ENCODE measurements around the gene NXPH2.

The NXPH2 gene

GRCh38 chr2:138779781-138780445, at the start of gene NXPH2:
NXPH2 (minus strand) TSS chr2:138780390; CDS start chr2:138780241, 149 bp downstream.
- peaks cover 12% of the 10 kb centered on the region for H3K27me3 ChIP-seq (ENCODE audit: control insufficient read depth, insufficient read depth, low read length)
- peak within 1 kb of the TSS; percentile 49 for H3K4me3 ChIP-seq (ENCODE audit: low read length)
- H3K36me3 ChIP-seq (ENCODE audit: control insufficient read depth, insufficient read depth, low read length), result no peaks in the 10 kb centered on the region
- H3K4me1 ChIP-seq (ENCODE audit: control insufficient read depth, insufficient read depth, low read length), result no peaks in the 10 kb centered on the region
- no peak within 1 kb of the TSS for H3K27ac ChIP-seq (ENCODE audit: low read depth, low read length)
- no peak within 1 kb of the TSS for H3K9ac ChIP-seq (ENCODE audit: low read length)

- Histone ChIP-seq H3K36me3 (ENCODE audit: control insufficient read depth, insufficient read depth, low read length) (no peaks in the 10 kb centered on the region), H3K9ac (ENCODE audit: low read length) (no peak overlapping the region), H3K4me1 (ENCODE audit: control insufficient read depth, insufficient read depth, low read length) (no peaks in the 10 kb centered on the region), H3K4me3 (ENCODE audit: low read length) (no peak overlapping the region), H3K27ac (ENCODE audit: low read depth, low read length) (no peak overlapping the region), H3K27me3 (ENCODE audit: control insufficient read depth, insufficient read depth, low read length) (no peaks in the 10 kb centered on the region)
Measured at GRCh38 chr2:138829326-138829919, 49.2 kb upstream of the NXPH2 start.

GRCh38 chr2:138827426-138828054, 47.4 kb upstream of the NXPH2 start:
- no peak overlapping the region for H3K4me3 ChIP-seq (ENCODE audit: low read length)
- H3K27ac ChIP-seq (ENCODE audit: low read depth, low read length), result no peak overlapping the region
- H3K9ac ChIP-seq (ENCODE audit: low read length), result no peak overlapping the region
- no peaks in the 10 kb centered on the region for H3K4me1 ChIP-seq (ENCODE audit: control insufficient read depth, insufficient read depth, low read length)
- no peaks in the 10 kb centered on the region for H3K27me3 ChIP-seq (ENCODE audit: control insufficient read depth, insufficient read depth, low read length)
- H3K36me3 ChIP-seq (ENCODE audit: control insufficient read depth, insufficient read depth, low read length), result no peaks in the 10 kb centered on the region

- H3K27me3 ChIP-seq (ENCODE audit: control insufficient read depth, insufficient read depth, low read length), result no peaks in the 10 kb centered on the region
- no peak overlapping the region for H3K9ac ChIP-seq (ENCODE audit: low read length)
- H3K4me3 ChIP-seq (ENCODE audit: low read length), result no peak overlapping the region
- no peaks in the 10 kb centered on the region for H3K36me3 ChIP-seq (ENCODE audit: control insufficient read depth, insufficient read depth, low read length)
- no peaks in the 10 kb centered on the region for H3K4me1 ChIP-seq (ENCODE audit: control insufficient read depth, insufficient read depth, low read length)
- no peak overlapping the region for H3K27ac ChIP-seq (ENCODE audit: low read depth, low read length)
Measured at GRCh38 chr2:138823666-138824065, 43.5 kb upstream of the NXPH2 start.

DNA sequence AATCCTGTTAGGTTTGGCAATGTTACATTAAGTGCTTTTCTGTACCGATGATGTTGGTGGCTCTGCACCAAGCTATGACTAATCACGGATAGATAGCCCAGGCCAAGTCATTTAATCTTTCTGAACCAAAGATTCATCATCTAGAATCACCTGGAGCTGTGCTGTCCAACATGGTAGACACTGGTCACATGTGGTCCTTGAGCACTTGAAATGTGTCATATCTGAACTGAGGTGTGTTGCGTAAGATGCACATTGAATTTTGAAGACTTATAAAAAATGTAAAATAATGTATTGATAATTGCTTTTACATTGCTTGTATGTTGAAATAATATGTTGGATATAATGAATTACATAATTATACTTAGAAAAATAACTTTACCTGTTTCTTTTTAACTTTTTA, 39.8 kb upstream of the NXPH2 start:
- Histone ChIP-seq H3K36me3 (ENCODE audit: control insufficient read depth, insufficient read depth, low read length) (no peaks in the 10 kb centered on the region), H3K4me3 (ENCODE audit: low read length) (no peak overlapping the region), H3K27ac (ENCODE audit: low read depth, low read length) (no peak overlapping the region), H3K27me3 (ENCODE audit: control insufficient read depth, insufficient read depth, low read length) (no peaks in the 10 kb centered on the region), H3K4me1 (ENCODE audit: control insufficient read depth, insufficient read depth, low read length) (no peaks in the 10 kb centered on the region), H3K9ac (ENCODE audit: low read length) (no peak overlapping the region)

GRCh38 chr2:138818556-138818955, 38.4 kb upstream of the NXPH2 start:
- Histone ChIP-seq H3K27me3 (ENCODE audit: control insufficient read depth, insufficient read depth, low read length) (no peaks in the 10 kb centered on the region), H3K27ac (ENCODE audit: low read depth, low read length) (no peak overlapping the region), H3K36me3 (ENCODE audit: control insufficient read depth, insufficient read depth, low read length) (no peaks in the 10 kb centered on the region), H3K9ac (ENCODE audit: low read length) (no peak overlapping the region), H3K4me3 (ENCODE audit: low read length) (no peak overlapping the region), H3K4me1 (ENCODE audit: control insufficient read depth, insufficient read depth, low read length) (no peaks in the 10 kb centered on the region)

- H3K27me3 ChIP-seq (ENCODE audit: control insufficient read depth, insufficient read depth, low read length), result no peaks in the 10 kb centered on the region
- no peak overlapping the region for H3K27ac ChIP-seq (ENCODE audit: low read depth, low read length)
- no peak overlapping the region for H3K4me3 ChIP-seq (ENCODE audit: low read length)
- H3K4me1 ChIP-seq (ENCODE audit: control insufficient read depth, insufficient read depth, low read length), result no peaks in the 10 kb centered on the region
- no peak overlapping the region for H3K9ac ChIP-seq (ENCODE audit: low read length)
- H3K36me3 ChIP-seq (ENCODE audit: control insufficient read depth, insufficient read depth, low read length), result no peaks in the 10 kb centered on the region
Measured at GRCh38 chr2:138814123-138814898, 34.1 kb upstream of the NXPH2 start.

DNA sequence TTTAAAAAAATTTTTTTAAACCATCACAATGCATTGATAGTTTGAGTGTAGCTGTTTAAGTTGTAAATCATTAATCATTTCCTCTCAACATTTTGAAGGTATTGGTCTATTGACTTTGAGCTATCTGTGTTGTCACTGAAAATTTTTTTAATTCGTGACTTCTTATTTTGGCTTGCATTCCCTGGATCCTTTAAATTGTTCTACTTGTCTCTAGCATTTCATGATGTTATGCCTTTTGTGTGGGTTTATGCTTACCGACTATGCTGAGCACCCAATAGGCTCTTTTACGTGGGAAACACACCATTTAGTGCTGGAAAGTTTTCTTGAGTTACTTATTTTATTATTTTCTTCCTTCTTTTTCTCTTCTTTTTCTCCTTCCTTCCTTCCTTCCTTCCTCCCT, 31.2 kb upstream of the NXPH2 start:
- H3K9ac ChIP-seq (ENCODE audit: low read length), result no peak overlapping the region
- no peak overlapping the region for H3K27ac ChIP-seq (ENCODE audit: low read depth, low read length)
- no peaks in the 10 kb centered on the region for H3K36me3 ChIP-seq (ENCODE audit: control insufficient read depth, insufficient read depth, low read length)
- H3K27me3 ChIP-seq (ENCODE audit: control insufficient read depth, insufficient read depth, low read length), result no peaks in the 10 kb centered on the region
- no peak overlapping the region for H3K4me3 ChIP-seq (ENCODE audit: low read length)
- no peaks in the 10 kb centered on the region for H3K4me1 ChIP-seq (ENCODE audit: control insufficient read depth, insufficient read depth, low read length)

- H3K9ac ChIP-seq (ENCODE audit: low read length), result no peak overlapping the region
- H3K4me3 ChIP-seq (ENCODE audit: low read length), result no peak overlapping the region
- H3K36me3 ChIP-seq (ENCODE audit: control insufficient read depth, insufficient read depth, low read length), result no peaks in the 10 kb centered on the region
- no peaks in the 10 kb centered on the region for H3K27me3 ChIP-seq (ENCODE audit: control insufficient read depth, insufficient read depth, low read length)
- no peak overlapping the region for H3K27ac ChIP-seq (ENCODE audit: low read depth, low read length)
- H3K4me1 ChIP-seq (ENCODE audit: control insufficient read depth, insufficient read depth, low read length), result no peaks in the 10 kb centered on the region
Measured at GRCh38 chr2:138794724-138795123, 14.5 kb upstream of the NXPH2 start.

- H3K4me1 ChIP-seq (ENCODE audit: control insufficient read depth, insufficient read depth, low read length), result no peaks in the 10 kb centered on the region
- H3K9ac ChIP-seq (ENCODE audit: low read length), result no peak overlapping the region
- H3K27me3 ChIP-seq (ENCODE audit: control insufficient read depth, insufficient read depth, low read length), result no peaks in the 10 kb centered on the region
- H3K4me3 ChIP-seq (ENCODE audit: low read length), result no peak overlapping the region
- H3K36me3 ChIP-seq (ENCODE audit: control insufficient read depth, insufficient read depth, low read length), result no peaks in the 10 kb centered on the region
- no peak overlapping the region for H3K27ac ChIP-seq (ENCODE audit: low read depth, low read length)
Measured at GRCh38 chr2:138787053-138787666, 7.0 kb upstream of the NXPH2 start.

GRCh38 chr2:138782383-138782782, 2.2 kb upstream of the NXPH2 start:
- H3K9ac ChIP-seq (ENCODE audit: low read length), result no peak overlapping the region
- H3K4me1 ChIP-seq (ENCODE audit: control insufficient read depth, insufficient read depth, low read length), result no peaks in the 10 kb centered on the region
- H3K27me3 ChIP-seq (ENCODE audit: control insufficient read depth, insufficient read depth, low read length), result peaks cover 12% of the 10 kb centered on the region
- no peak overlapping the region for H3K27ac ChIP-seq (ENCODE audit: low read depth, low read length)
- H3K36me3 ChIP-seq (ENCODE audit: control insufficient read depth, insufficient read depth, low read length), result no peaks in the 10 kb centered on the region
- H3K4me3 ChIP-seq (ENCODE audit: low read length), result no peak overlapping the region

DNA sequence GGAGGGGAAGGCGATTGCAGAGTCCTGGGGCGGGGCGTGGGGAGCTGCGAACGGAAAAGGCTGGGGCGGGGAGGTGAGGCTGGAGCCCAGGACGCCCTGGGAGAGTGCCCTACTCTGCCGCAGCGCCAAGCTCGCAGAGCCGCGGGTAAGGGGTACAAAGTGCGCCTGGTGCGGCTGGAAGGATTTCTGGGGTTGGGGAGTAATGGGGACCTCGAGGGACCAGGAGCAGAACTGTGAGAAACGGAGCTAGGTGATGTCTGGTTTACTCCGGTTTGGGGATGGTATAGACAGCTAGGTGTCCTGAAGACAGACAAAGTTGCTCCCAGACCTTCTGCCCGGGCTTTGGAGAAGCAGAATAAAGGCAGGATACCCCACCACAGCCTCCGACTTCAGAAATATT, 718 bp upstream of the NXPH2 start:
- Histone ChIP-seq H3K9ac (ENCODE audit: low read length) (no peak overlapping the region), H3K4me1 (ENCODE audit: control insufficient read depth, insufficient read depth, low read length) (no peaks in the 10 kb centered on the region), H3K27me3 (ENCODE audit: control insufficient read depth, insufficient read depth, low read length) (peaks cover 12% of the 10 kb centered on the region), H3K36me3 (ENCODE audit: control insufficient read depth, insufficient read depth, low read length) (no peaks in the 10 kb centered on the region), H3K4me3 (ENCODE audit: low read length) (no peak overlapping the region), H3K27ac (ENCODE audit: low read depth, low read length) (no peak overlapping the region)
